H1 (cell line): ENCODE data around the gene TAF1D.

Experiments used
- BRCA1 ChIP-seq: IDR thresholded peaks from 2 replicates; pipeline ENCODE4 v1.6.1; 2012; ENCODE audit warnings: low read depth, low read length, improper control_type of control experiment
- CREB1 ChIP-seq: IDR thresholded peaks from 2 replicates; pipeline ENCODE4 v1.6.1; 2012; ENCODE audit warnings: inconsistent platforms
- CTCF ChIP-seq, 3 experiments: IDR thresholded peaks; 1 replicate in 2 of 3; 2 replicates in 1 of 3; pipeline versions ENCODE4 v1.5.1 to v1.6.1; 2011; ENCODE audit warnings: low read length in 3 of 3, mild to moderate bottlenecking in 3 of 3, inconsistent platforms in 2 of 3, low read depth in 1 of 3, moderate library complexity in 1 of 3; ENCODE audit not compliant: insufficient read depth in 1 of 3; ENCODE audit errors: control extremely low read depth in 1 of 3
- EGR1 ChIP-seq: IDR thresholded peaks from 2 replicates; pipeline ENCODE4 v1.6.1; 2011; ENCODE audit warnings: low read depth, low read length, borderline replicate concordance
- EZH2 ChIP-seq: fragments of 200-600 bp; sonication (generic); IDR thresholded peaks from 2 replicates; pipeline ENCODE4 v1.7.1; 2012; ENCODE audit warnings: low read depth, mild to moderate bottlenecking, moderate library complexity, low read length, inconsistent platforms; ENCODE audit not compliant: severe bottlenecking
- JUND ChIP-seq: IDR thresholded peaks from 2 replicates; pipeline ENCODE4 v1.6.1; 2011; ENCODE audit warnings: mild to moderate bottlenecking, improper control_type of control experiment, low read length
- KDM5A ChIP-seq: fragments of 200-600 bp; IDR thresholded peaks from 2 replicates; pipeline ENCODE4 v1.7.1; 2012; ENCODE audit warnings: mild to moderate bottlenecking, low read length, inconsistent platforms, mixed read lengths
- SIN3A ChIP-seq, 2 experiments: IDR thresholded peaks in 1 of 2; conservative IDR thresholded peaks in 1 of 2; 2 replicates each; pipeline ENCODE4 v1.6.1; 2011 to 2012; ENCODE audit warnings: low read length in 2 of 2, improper control_type of control experiment in 1 of 2, low read depth in 1 of 2, mild to moderate bottlenecking in 1 of 2
- SIRT6 ChIP-seq: IDR thresholded peaks from one replicate; pipeline ENCODE4 v1.7.1; 2012; ENCODE audit warnings: low read length, inconsistent platforms
- SRF ChIP-seq: IDR thresholded peaks from 2 replicates; pipeline ENCODE4 v1.6.1; 2011; ENCODE audit warnings: mild to moderate bottlenecking, low read depth, low read length, moderate library complexity
- SUZ12 ChIP-seq: fragments of 200-600 bp; sonication (generic); IDR thresholded peaks from 2 replicates; pipeline ENCODE4 v1.6.1; 2012; ENCODE audit warnings: mild to moderate bottlenecking, inconsistent platforms, low read length, moderate library complexity, mixed read lengths

GRCh38 chr11:93728792-93729128 lies 12.5 kb downstream of the TAF1D start:
- TF ChIP-seq KDM5A = no peak
- TF ChIP-seq EZH2 = no peak
- TF ChIP-seq JUND = no peak
- TF ChIP-seq SIRT6 = no peak
- no peak for TF ChIP-seq BRCA1
- 0 out of 4 replicates have a peak, but pooled peaks of 1 of the 2 experiments have one; percentile 37 for TF ChIP-seq SIN3A (conservative IDR thresholded peaks at IDR 0.05 in 1 of 2, IDR thresholded peaks at IDR 0.05 in 1 of 2; ENCODE audit: low read depth in 1 of 2, low read length in 2 of 2)
- TF ChIP-seq CTCF (IDR thresholded peaks at IDR 0.05; ENCODE audit: control extremely low read depth in 1 of 3, insufficient read depth in 1 of 3, low read depth in 1 of 3, low read length in 3 of 3) = no peak
- no peak for TF ChIP-seq EGR1
- no peak for TF ChIP-seq SRF
- no peak for TF ChIP-seq CREB1
- TF ChIP-seq SUZ12 = no peak
